H1 (cell line): Measurements from ENCODE around the gene ARID5B. TPM values are rescaled to one million over a fixed set of nuclear protein-coding genes. Genes with fewer than 3 reads are reported as not detected.
A peak's percentile ranks its signal among the peaks of the same experiment; 100 is the strongest.

Experiments
- CTCF ChIA-PET: fragments of 300-600 bp; sonication (Branson Sonifier 250); formaldehyde crosslinking; loops from one replicate; lab custom pipeline; 2021; ENCODE audit not compliant: partially characterized antibody; lab: Charles Lee
- POLR2A ChIA-PET: fragments of 300-600 bp; sonication (Branson Sonifier 250); formaldehyde crosslinking; loops from one replicate; lab custom pipeline; 2021; ENCODE audit warnings: inconsistent platforms; ENCODE audit not compliant: partially characterized antibody; lab: Charles Lee
- DNase-seq, 2 experiments: peaks; one replicate each; pipeline versions ENCODE4 v3.0.0 to v3.0.0-alpha.2; 2010 to 2022; ENCODE audit warnings: low spot score in 2 of 2, low read depth in 1 of 2, mixed read lengths in 1 of 2
- FAIRE-seq: peaks from 2 replicates; lab custom pipeline; 2011; peaks lifted over from hg19 to GRCh38; lab: Jason Lieb, UNC
- H2AFZ ChIP-seq: 2 replicates; pipeline ENCODE4 v1.8.1; 2012; ENCODE audit warnings: low read length, inconsistent platforms
- H2AK5ac ChIP-seq: 2 replicates; pipeline ENCODE4 v1.6.1; 2013; ENCODE audit warnings: low read depth, low read length
- H2BK120ac ChIP-seq: replicated peaks from 2 replicates; pipeline ENCODE3; 2013; ENCODE audit warnings: low read depth, low read length, inconsistent platforms
- H2BK12ac ChIP-seq: 2 replicates; pipeline ENCODE4 v1.6.1; 2013; ENCODE audit warnings: low read depth, low read length
- H2BK15ac ChIP-seq: 2 replicates; pipeline ENCODE4 v1.6.1; 2013; ENCODE audit warnings: low read length
- H2BK20ac ChIP-seq: 2 replicates; pipeline ENCODE4 v1.6.1; 2013; ENCODE audit warnings: low read length
- H2BK5ac ChIP-seq: 2 replicates; pipeline ENCODE4 v1.6.1; 2013; ENCODE audit warnings: low read depth, low read length
- H3K14ac ChIP-seq: 2 replicates; pipeline ENCODE4 v1.6.1; 2013; ENCODE audit warnings: inconsistent platforms; ENCODE audit not compliant: insufficient read length
- H3K18ac ChIP-seq: 2 replicates; pipeline ENCODE4 v1.6.1; 2013; ENCODE audit warnings: low read length; ENCODE audit errors: extremely low read depth
- H3K23ac ChIP-seq: 2 replicates; pipeline ENCODE4 v1.6.1; 2013; ENCODE audit warnings: inconsistent platforms; ENCODE audit not compliant: insufficient read length
- H3K23me2 ChIP-seq: 2 replicates; pipeline ENCODE4 v1.6.1; 2013; ENCODE audit warnings: low read depth, low read length
- H3K27ac ChIP-seq: 2 replicates; pipeline ENCODE4 v1.6.1; 2011; ENCODE audit warnings: low read depth, low read length, inconsistent platforms
- H3K27me3 ChIP-seq, 4 experiments: replicated peaks in 1 of 4; 1 replicate in 1 of 4; 2 replicates in 3 of 4; pipeline versions ENCODE4 v1.6.1 to v1.8.1; 2011 to 2013; ENCODE audit warnings: low read length in 3 of 4, mild to moderate bottlenecking in 3 of 4, inconsistent platforms in 2 of 4, mixed read lengths in 2 of 4, moderate library complexity in 1 of 4; ENCODE audit not compliant: control insufficient read depth in 3 of 4, insufficient read depth in 3 of 4; ENCODE audit errors: extremely low read depth in 1 of 4
- H3K36me3 ChIP-seq, 4 experiments: 2 replicates each; pipeline versions ENCODE4 v1.6.1 to v1.8.1; 2011 to 2013; ENCODE audit warnings: mild to moderate bottlenecking in 4 of 4, low read length in 3 of 4, moderate library complexity in 2 of 4, control low read depth in 1 of 4, inconsistent platforms in 1 of 4; ENCODE audit not compliant: insufficient read depth in 4 of 4, control insufficient read depth in 2 of 4
- H3K4ac ChIP-seq: replicated peaks from 2 replicates; pipeline ENCODE3; 2013; ENCODE audit warnings: low read length, low read depth, mixed read lengths, inconsistent platforms; ENCODE audit not compliant: insufficient read length
- H3K4me1 ChIP-seq, 4 experiments: replicated peaks in 1 of 4; 1 replicate in 1 of 4; 2 replicates in 3 of 4; pipeline versions ENCODE4 v1.6.1 to v1.8.1; 2011 to 2013; ENCODE audit warnings: low read length in 3 of 4, inconsistent platforms in 2 of 4, mixed read lengths in 1 of 4; ENCODE audit not compliant: insufficient read depth in 4 of 4, control insufficient read depth in 3 of 4
- H3K4me2 ChIP-seq, 2 experiments: 2 replicates each; pipeline versions ENCODE4 v1.6.1 to v1.8.1; 2011 to 2013; ENCODE audit warnings: low read depth in 2 of 2, low read length in 2 of 2, control low read depth in 1 of 2, inconsistent platforms in 1 of 2, mild to moderate bottlenecking in 1 of 2; ENCODE audit not compliant: insufficient read depth in 1 of 2
- H3K4me3 ChIP-seq, 4 experiments: fragments of 200-600, 300-600 bp in 1 of 4; sonication (generic), shearing (Covaris generic), sonication (Bioruptor Twin) in 1 of 4; 2 replicates each; pipeline versions ENCODE4 v1.5.1 to v1.8.1; 2011 to 2016; ENCODE audit warnings: low read length in 4 of 4, low read depth in 3 of 4, control low read depth in 2 of 4, inconsistent platforms in 2 of 4, mild to moderate bottlenecking in 2 of 4, mixed read lengths in 1 of 4, moderate library complexity in 1 of 4; ENCODE audit not compliant: insufficient read depth in 2 of 4; ENCODE audit errors: extremely low read depth in 1 of 4
- H3K56ac ChIP-seq: replicated peaks from 2 replicates; pipeline ENCODE3; 2013; ENCODE audit warnings: low read depth, mild to moderate bottlenecking, mixed read lengths, low read length, inconsistent platforms; ENCODE audit not compliant: insufficient read length
- H3K79me1 ChIP-seq: 2 replicates; pipeline ENCODE4 v1.6.1; 2013; ENCODE audit warnings: low read depth, low read length, control low read depth
- H3K79me2 ChIP-seq, 2 experiments: 2 replicates each; pipeline versions ENCODE4 v1.6.1 to v1.8.1; 2012 to 2013; ENCODE audit warnings: low read length in 2 of 2, mild to moderate bottlenecking in 2 of 2, inconsistent platforms in 1 of 2; ENCODE audit not compliant: insufficient read depth in 2 of 2, control insufficient read depth in 1 of 2
- H3K9ac ChIP-seq, 4 experiments: replicated peaks in 1 of 4; 1 replicate in 1 of 4; 2 replicates in 3 of 4; pipeline versions ENCODE4 v1.6.1 to v1.8.1; 2011 to 2013; ENCODE audit warnings: low read depth in 3 of 4, low read length in 3 of 4, control low read depth in 2 of 4, mild to moderate bottlenecking in 2 of 4, moderate library complexity in 2 of 4, inconsistent platforms in 1 of 4; ENCODE audit errors: extremely low read depth in 1 of 4
- H3K9me3 ChIP-seq, 2 experiments: 2 replicates each; pipeline versions ENCODE4 v1.6.1 to v1.8.1; 2012 to 2013; ENCODE audit warnings: mild to moderate bottlenecking in 2 of 2, moderate library complexity in 2 of 2, control low read depth in 1 of 2, inconsistent platforms in 1 of 2, low read depth in 1 of 2, low read length in 1 of 2, mixed read lengths in 1 of 2; ENCODE audit not compliant: insufficient read depth in 2 of 2
- H4K20me1 ChIP-seq, 2 experiments: replicated peaks in 1 of 2; 2 replicates each; pipeline versions ENCODE3 to v1.8.1; 2011 to 2013; ENCODE audit warnings: inconsistent platforms in 2 of 2, low read length in 2 of 2, mild to moderate bottlenecking in 1 of 2; ENCODE audit not compliant: insufficient read depth in 2 of 2, control insufficient read depth in 1 of 2
- H4K5ac ChIP-seq: 2 replicates; pipeline ENCODE4 v1.6.1; 2013; ENCODE audit warnings: low read length, low read depth, mixed read lengths, inconsistent platforms; ENCODE audit not compliant: insufficient read length
- H4K8ac ChIP-seq: 2 replicates; pipeline ENCODE4 v1.8.0; 2013; ENCODE audit warnings: mild to moderate bottlenecking, moderate library complexity, low read length, inconsistent platforms; ENCODE audit not compliant: insufficient read depth; ENCODE audit errors: extremely low read depth
- H4K91ac ChIP-seq: replicated peaks from 2 replicates; pipeline ENCODE3; 2013; ENCODE audit warnings: low read length, mixed read lengths, inconsistent platforms; ENCODE audit not compliant: insufficient read length
- EP300 ChIP-seq, 2 experiments: IDR thresholded peaks; 1 replicate in 1 of 2; 2 replicates in 1 of 2; pipeline ENCODE4 v1.6.1; 2011 to 2012; ENCODE audit warnings: low read depth in 2 of 2, low read length in 2 of 2, mild to moderate bottlenecking in 2 of 2, borderline replicate concordance in 1 of 2, inconsistent platforms in 1 of 2, moderate library complexity in 1 of 2
- KDM1A ChIP-seq: fragments of 200-600, 300-600 bp; sonication (generic); IDR thresholded peaks from 2 replicates; pipeline ENCODE4 v1.7.1; 2016; ENCODE audit warnings: mild to moderate bottlenecking, low read length, borderline replicate concordance
- TAF1 ChIP-seq: IDR thresholded peaks from 2 replicates; pipeline ENCODE4 v1.6.1; 2011; ENCODE audit warnings: mild to moderate bottlenecking, low read depth, low read length
- WGBS, 2 experiments: shearing (Covaris generic) in 1 of 2; methylation state at CpG; one replicate each; pipeline versions ENCODE4 v1.1.6 to v1.1.7; 2013 to 2015; ENCODE audit warnings: low lambda C conversion rate in 2 of 2, mixed read lengths in 2 of 2, inconsistent platforms in 1 of 2, low coverage in 1 of 2, missing lambda C conversion rate in 1 of 2; ENCODE audit not compliant: insufficient replicate concordance in 2 of 2, insufficient coverage in 1 of 2, insufficient read length in 1 of 2; ENCODE audit errors: extremely low coverage in 1 of 2, missing lambda C conversion rate in 1 of 2; 5-methylcytosine and 5-hydroxymethylcytosine counted together
- polyA plus RNA-seq, 7 experiments: library from polyadenylated mRNA; depleted of rRNA in 3 of 7; stranded (reverse) in 5 of 7; unstranded in 2 of 7; fragments of >200 nt in 5 of 7; fragments of 200-250 nt in 2 of 7; gene quantifications; 1 replicate in 5 of 7; 2 replicates in 1 of 7; 4 replicates in 1 of 7; pipeline versions ENCODE4 v1.2.1 to v1.2.3, GENCODE V29; 2011 to 2013; ENCODE audit warnings: missing spikeins in 2 of 7, mixed read lengths in 2 of 7
- total RNA-seq: library from RNA; stranded (reverse); fragmentation: NEBNext Ultra II Directional; extraction: Animal tissue kit (Norgen Biotek cat#: 25700); gene quantifications from 2 replicates; pipeline ENCODE4 v1.2.1, GENCODE V29; 2021

The ARID5B gene
- total and polyA plus RNA-seq, 2 of the 8 experiments (the other 6 are each of a cell fraction or from before 2014, with no cell fraction given), result 0.21 to 1.1 TPM

GRCh38 chr10:61963669-61964058 is 62.2 kb downstream of the ARID5B start:
- DNase-seq, result no peak
- peak overlapping the region; percentile 83; the same call in 1 of the 2 replicates for H2AFZ ChIP-seq

More at GRCh38 chr10:61963669-61964058, 62.2 kb downstream of the ARID5B start:
- Histone ChIP-seq H3K9ac (no peak overlapping the region), H4K8ac (no peak overlapping the region), H3K27me3 (no peaks in the 10 kb centered on the region), H4K5ac (no peak overlapping the region), H3K23ac (no peak overlapping the region), H3K4me1 (peaks cover 0 to 4% (median 1%) of the 10 kb centered on the region in 4 experiments; a peak in 3 of 7 replicates), H3K18ac (no peak overlapping the region), H4K91ac (no peak overlapping the region), H2AK5ac (no peak overlapping the region), H2BK12ac (no peak overlapping the region), H3K27ac (no peak overlapping the region), H2BK120ac (no peak overlapping the region), H2BK5ac (no peak overlapping the region), H3K4me3 (no peak overlapping the region), H2BK20ac (no peak overlapping the region), H3K9me3 (no peaks in the 10 kb centered on the region), H3K4ac (no peak overlapping the region), H3K36me3 (no peaks in the 10 kb centered on the region), H3K79me1 (no peaks in the 10 kb centered on the region), H3K23me2 (no peaks in the 10 kb centered on the region), H3K56ac (no peak overlapping the region), H3K14ac (no peak overlapping the region), H3K79me2 (no peaks in the 10 kb centered on the region), H4K20me1 (no peaks in the 10 kb centered on the region), H3K4me2 (no peak overlapping the region), H2BK15ac (no peak overlapping the region)
- TF ChIP-seq TAF1, result no peak
- no peak for TF ChIP-seq EP300 (IDR thresholded peaks at IDR 0.05; ENCODE audit: borderline replicate concordance in 1 of 2, low read depth in 2 of 2, low read length in 2 of 2)
- TF ChIP-seq KDM1A, result no peak
- ChIA-PET CTCF (no interaction called here), POLR2A (no interaction called here)
- 88% methylated on average over 2 of the region's 2 CpGs; no CpG with 5 or more reads in 1 of the 2 experiments for WGBS, 2 experiments
- FAIRE-seq, result no peak
